ENCODE data around the gene RGPD3. TPM values are rescaled to one million over a fixed set of nuclear protein-coding genes. Genes with fewer than 3 reads are reported as not detected.
A peak's percentile ranks its signal among the peaks of the same experiment; 100 is the strongest.
"Not testable (repeated sequence)": the region's sequence is repeated elsewhere in the genome, so short reads cannot be mapped to it uniquely, and the experiment has no call there.

The RGPD3 gene
- total and polyA plus RNA-seq, 5 donors, result 0.09 to 0.25 (median 0.11) TPM; not detected in 2

DNA sequence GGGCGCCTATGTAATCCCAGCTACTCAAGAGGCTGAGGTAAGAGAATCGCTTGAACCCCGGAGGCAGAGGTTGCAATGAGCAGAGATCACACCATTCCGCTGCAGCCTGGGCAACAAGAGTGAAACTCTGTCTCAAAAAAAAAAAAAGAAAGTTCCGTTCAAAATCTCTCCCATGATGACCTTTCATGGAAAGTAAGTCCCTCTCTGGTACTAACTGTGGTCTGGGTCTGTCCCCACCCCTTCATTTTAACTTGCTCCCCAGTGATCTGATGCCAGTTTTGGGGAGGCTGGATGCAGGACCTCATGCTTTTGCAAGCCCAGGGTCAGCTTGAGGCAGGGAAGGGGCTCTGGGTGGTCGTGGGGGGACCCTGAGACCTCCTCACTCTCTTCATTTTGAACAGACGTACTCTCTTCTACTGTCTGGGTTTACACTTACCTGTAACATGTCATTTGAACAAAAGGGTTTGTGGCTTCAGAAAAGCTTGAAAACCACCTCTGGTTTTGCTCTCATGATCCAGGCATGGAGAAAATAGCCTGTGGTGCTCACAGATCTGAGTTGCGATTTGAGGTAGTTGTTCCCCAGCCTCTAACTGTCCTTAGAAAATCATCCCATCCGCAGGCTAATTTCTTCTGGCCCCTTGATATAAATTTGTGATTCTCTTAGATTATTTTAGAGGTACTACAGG is 37.9 kb upstream of the RGPD3 start:
- WGBS, result 84% methylated on average over 9 of the region's 9 CpGs
- intact Hi-C loops (cut with DNase I); ATAC-seq; H3K27ac ChIP-seq (ENCODE audit: low read length); H3K27me3 ChIP-seq (ENCODE audit: control insufficient read depth, insufficient read depth); H3K4me1 ChIP-seq (ENCODE audit: control insufficient read depth, insufficient read depth, low read length); DNase-seq; H3K4me3 ChIP-seq (ENCODE audit: low read length); H3K9me3 ChIP-seq (ENCODE audit: control insufficient read depth, low read length): not testable (repeated sequence)

GRCh38 chr2:106504787-106505186 is 36.6 kb upstream of the RGPD3 start:
- H3K27me3 ChIP-seq (ENCODE audit: control insufficient read depth, insufficient read depth); ATAC-seq; H3K4me3 ChIP-seq (ENCODE audit: low read length); intact Hi-C loops (cut with DNase I); H3K27ac ChIP-seq (ENCODE audit: low read length); H3K9me3 ChIP-seq (ENCODE audit: control insufficient read depth, low read length); DNase-seq; H3K4me1 ChIP-seq (ENCODE audit: control insufficient read depth, insufficient read depth, low read length): not testable (repeated sequence)
- 86% methylated on average over 4 of the region's 4 CpGs for WGBS

GRCh38 chr2:106504192-106504591 is 36.0 kb upstream of the RGPD3 start:
- H3K27ac ChIP-seq (ENCODE audit: low read length); ATAC-seq; DNase-seq; H3K9me3 ChIP-seq (ENCODE audit: control insufficient read depth, low read length); H3K4me3 ChIP-seq (ENCODE audit: low read length); H3K4me1 ChIP-seq (ENCODE audit: control insufficient read depth, insufficient read depth, low read length); intact Hi-C loops (cut with DNase I); H3K27me3 ChIP-seq (ENCODE audit: control insufficient read depth, insufficient read depth): not testable (repeated sequence)
- 85% methylated on average over 11 of the region's 11 CpGs for WGBS

- WGBS, result 91% methylated on average over 8 of the region's 8 CpGs
- H3K4me1 ChIP-seq (ENCODE audit: control insufficient read depth, insufficient read depth, low read length); H3K27ac ChIP-seq (ENCODE audit: low read length); ATAC-seq; DNase-seq; intact Hi-C loops (cut with DNase I); H3K4me3 ChIP-seq (ENCODE audit: low read length); H3K27me3 ChIP-seq (ENCODE audit: control insufficient read depth, insufficient read depth); H3K9me3 ChIP-seq (ENCODE audit: control insufficient read depth, low read length): not testable (repeated sequence)
Observed at GRCh38 chr2:106502351-106502750, 34.1 kb upstream of the RGPD3 start.

GRCh38 chr2:106500350-106500749 is 32.1 kb upstream of the RGPD3 start:
- WGBS, result 94% methylated on average over 6 of the region's 7 CpGs
- not testable (repeated sequence) for ATAC-seq

DNA sequence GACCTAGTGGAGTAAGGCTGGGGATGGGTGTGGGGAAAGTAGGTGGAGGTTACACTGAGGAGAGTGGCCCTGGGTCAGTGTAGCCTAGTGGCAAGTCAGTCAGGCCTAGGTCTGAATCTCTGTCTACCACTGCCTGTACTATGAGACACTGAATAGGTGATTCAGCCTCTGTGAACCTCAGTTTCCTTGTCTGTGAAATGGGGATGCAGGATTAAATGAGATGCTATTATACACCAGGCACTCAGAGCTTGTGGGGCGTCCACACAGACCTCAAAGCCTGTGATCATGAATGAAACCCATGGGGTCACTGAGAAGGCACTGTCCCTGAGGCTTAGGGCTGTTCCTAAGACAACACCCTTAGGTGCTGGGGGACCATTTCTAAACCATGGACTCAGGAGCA is 30.3 kb upstream of the RGPD3 start:
- intact Hi-C loops (cut with DNase I); H3K4me1 ChIP-seq (ENCODE audit: control insufficient read depth, insufficient read depth, low read length); H3K9me3 ChIP-seq (ENCODE audit: control insufficient read depth, low read length); H3K4me3 ChIP-seq (ENCODE audit: low read length); H3K27me3 ChIP-seq (ENCODE audit: control insufficient read depth, insufficient read depth); DNase-seq; H3K27ac ChIP-seq (ENCODE audit: low read length); ATAC-seq: not testable (repeated sequence)
- 91% methylated on average over 1 of the region's 1 CpG for whole genome bisulfite sequencing

More at GRCh38 chr2:106500350-106500749, 32.1 kb upstream of the RGPD3 start:
- H3K4me3 ChIP-seq (ENCODE audit: low read length); DNase-seq; H3K9me3 ChIP-seq (ENCODE audit: control insufficient read depth, low read length); H3K27me3 ChIP-seq (ENCODE audit: control insufficient read depth, insufficient read depth); intact Hi-C loops (cut with DNase I); H3K27ac ChIP-seq (ENCODE audit: low read length); H3K4me1 ChIP-seq (ENCODE audit: control insufficient read depth, insufficient read depth, low read length): not testable (repeated sequence)

DNA sequence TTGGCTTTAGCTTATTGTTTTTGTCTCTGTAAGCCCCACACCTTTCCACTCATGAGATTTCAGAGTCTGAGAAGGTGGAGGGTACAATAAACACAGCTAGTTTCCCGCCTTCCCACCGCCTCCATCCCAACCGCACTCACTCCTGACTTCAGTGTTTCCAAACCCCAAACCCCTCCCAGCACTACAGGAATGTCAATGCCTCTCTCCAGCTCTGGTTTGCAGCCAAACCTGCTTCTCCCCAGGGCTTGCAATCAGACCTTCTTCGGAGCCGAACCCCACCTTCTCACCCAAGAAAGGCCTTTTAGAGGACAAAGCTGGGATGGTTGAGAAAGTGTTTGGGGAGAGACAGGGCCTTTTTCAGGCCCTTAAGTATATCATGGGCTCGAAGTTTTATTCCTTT is 24.7 kb upstream of the RGPD3 start:
- H3K9me3 ChIP-seq (ENCODE audit: control insufficient read depth, low read length); H3K4me1 ChIP-seq (ENCODE audit: control insufficient read depth, insufficient read depth, low read length); H3K27ac ChIP-seq (ENCODE audit: low read length); H3K27me3 ChIP-seq (ENCODE audit: control insufficient read depth, insufficient read depth); H3K4me3 ChIP-seq (ENCODE audit: low read length); intact Hi-C loops (cut with DNase I): not testable (repeated sequence)
- ATAC-seq (peak; percentile 16 to 20), DNase-seq (peak in 2 of 3 donors; percentile 24 to 75)
- whole genome bisulfite sequencing, result 33% methylated on average over 6 of the region's 6 CpGs

- H3K27ac ChIP-seq (ENCODE audit: low read length); intact Hi-C loops (cut with DNase I); ATAC-seq; H3K4me1 ChIP-seq (ENCODE audit: control insufficient read depth, insufficient read depth, low read length); H3K4me3 ChIP-seq (ENCODE audit: low read length); DNase-seq; H3K9me3 ChIP-seq (ENCODE audit: control insufficient read depth, low read length); H3K27me3 ChIP-seq (ENCODE audit: control insufficient read depth, insufficient read depth): not testable (repeated sequence)
- WGBS, result 70% methylated on average over 6 of the region's 6 CpGs
Observed at GRCh38 chr2:106492399-106492798, 24.2 kb upstream of the RGPD3 start.

- intact Hi-C loops (cut with DNase I); H3K9me3 ChIP-seq (ENCODE audit: control insufficient read depth, low read length); H3K27ac ChIP-seq (ENCODE audit: low read length); ATAC-seq; DNase-seq; H3K4me1 ChIP-seq (ENCODE audit: control insufficient read depth, insufficient read depth, low read length); H3K27me3 ChIP-seq (ENCODE audit: control insufficient read depth, insufficient read depth); H3K4me3 ChIP-seq (ENCODE audit: low read length): not testable (repeated sequence)
- WGBS, result 70% methylated on average over 6 of the region's 6 CpGs
Observed at GRCh38 chr2:106489701-106490100, 21.5 kb upstream of the RGPD3 start.

- H3K27ac ChIP-seq (ENCODE audit: low read length); DNase-seq; H3K27me3 ChIP-seq (ENCODE audit: control insufficient read depth, insufficient read depth); intact Hi-C loops (cut with DNase I); ATAC-seq; H3K9me3 ChIP-seq (ENCODE audit: control insufficient read depth, low read length); H3K4me1 ChIP-seq (ENCODE audit: control insufficient read depth, insufficient read depth, low read length); H3K4me3 ChIP-seq (ENCODE audit: low read length): not testable (repeated sequence)
- 20% methylated on average over 44 of the region's 44 CpGs for WGBS
Observed at GRCh38 chr2:106487386-106488191, 19.4 kb upstream of the RGPD3 start.
